WTC11 (cell line): ENCODE measurements around the gene LYL1. TPM values are rescaled to one million over a fixed set of nuclear protein-coding genes. Genes with fewer than 3 reads are reported as not detected.

Experiments used
- ATAC-seq: fragments of 200-7000 bp; cut with Tn5 transposase; 2 replicates; pipeline ENCODE4 v1.10.0; 2021; ENCODE audit warnings: mild to moderate bottlenecking, moderate library complexity
- CTCF ChIA-PET: fragments of 300-600 bp; sonication (Branson Sonifier 250); formaldehyde crosslinking; loops from one replicate; lab custom pipeline; 2021; ENCODE audit warnings: antibody characterized with exemption; lab: Charles Lee
- POLR2A ChIA-PET: fragments of 350-600 bp; sonication (Branson Sonifier 250); formaldehyde crosslinking; loops from one replicate; lab custom pipeline; 2021; ENCODE audit warnings: antibody characterized with exemption; lab: Charles Lee
- DNase-seq: peaks from one replicate; pipeline ENCODE4 v3.0.0; 2021; ENCODE audit warnings: low spot score
- H3K27ac Mint-ChIP-seq: 2 replicates; pipeline ENCODE4 v1.8.0; 2021; ENCODE audit warnings: mixed read lengths
- H3K27me3 Mint-ChIP-seq: 2 replicates; pipeline ENCODE4 v1.8.0; 2021; ENCODE audit warnings: low read depth, mild to moderate bottlenecking, moderate library complexity, mixed read lengths
- H3K36me3 Mint-ChIP-seq: 2 replicates; pipeline ENCODE4 v1.8.0; 2021; ENCODE audit warnings: mixed read lengths
- H3K4me1 Mint-ChIP-seq: 2 replicates; pipeline ENCODE4 v1.8.0; 2022; ENCODE audit warnings: mixed read lengths
- H3K4me3 Mint-ChIP-seq: 2 replicates; pipeline ENCODE4 v1.8.0; 2021; ENCODE audit warnings: mild to moderate bottlenecking, moderate library complexity, mixed read lengths
- H3K9me3 Mint-ChIP-seq: 2 replicates; pipeline ENCODE4 v1.8.0; 2021; ENCODE audit warnings: mixed read lengths
- ATF1 ChIP-seq: sonication (generic); formaldehyde crosslinking; IDR thresholded peaks from 2 replicates; pipeline ENCODE4 v1.8.1; 2023; ENCODE audit warnings: mild to moderate bottlenecking, moderate library complexity, missing genetic modification reagents
- CBFB ChIP-seq: sonication (generic); formaldehyde crosslinking; IDR thresholded peaks from 2 replicates; pipeline ENCODE4 v1.8.1; 2022; ENCODE audit warnings: mild to moderate bottlenecking, low read depth, missing genetic modification reagents
- CREM ChIP-seq: sonication (generic); formaldehyde crosslinking; IDR thresholded peaks from 2 replicates; pipeline ENCODE4 v1.8.1; 2022; ENCODE audit warnings: mild to moderate bottlenecking, missing genetic modification reagents, moderate library complexity
- ELF4 ChIP-seq: sonication (generic); formaldehyde crosslinking; IDR thresholded peaks from 2 replicates; pipeline ENCODE4 v1.8.1; 2022; ENCODE audit warnings: low read depth, mild to moderate bottlenecking, moderate library complexity, missing genetic modification reagents
- EMX1 ChIP-seq: fragments of 250-450 bp; sonication (Bioruptor Pico); IDR thresholded peaks from 2 replicates; pipeline ENCODE4 v1.8.0; 2021; ENCODE audit warnings: mild to moderate bottlenecking
- ETV6 ChIP-seq: sonication (generic); formaldehyde crosslinking; IDR thresholded peaks from 2 replicates; pipeline ENCODE4 v1.8.1; 2022; ENCODE audit warnings: mild to moderate bottlenecking, missing genetic modification reagents
- FOXK1 ChIP-seq: sonication (generic); formaldehyde crosslinking; IDR thresholded peaks from 2 replicates; pipeline ENCODE4 v1.8.0; 2022; ENCODE audit warnings: mild to moderate bottlenecking, moderate library complexity, missing genetic modification reagents
- IRF2 ChIP-seq: sonication (generic); formaldehyde crosslinking; IDR thresholded peaks from 2 replicates; pipeline ENCODE4 v1.8.0; 2022; ENCODE audit warnings: low read depth, missing genetic modification reagents, borderline replicate concordance
- MXD4 ChIP-seq: fragments of 250-450 bp; sonication (Bioruptor Pico); IDR thresholded peaks from 2 replicates; pipeline ENCODE4 v1.8.0; 2021; ENCODE audit warnings: mild to moderate bottlenecking, moderate library complexity, borderline replicate concordance
- TCF7 ChIP-seq: sonication (generic); formaldehyde crosslinking; IDR thresholded peaks from 2 replicates; pipeline ENCODE4 v1.8.0; 2022; ENCODE audit warnings: mild to moderate bottlenecking, low read depth, missing genetic modification reagents, moderate library complexity
- TP53 ChIP-seq: sonication (generic); formaldehyde crosslinking; IDR thresholded peaks from 2 replicates; pipeline ENCODE4 v1.8.1; 2023; ENCODE audit warnings: mild to moderate bottlenecking, missing genetic modification reagents
- ZNF121 ChIP-seq: sonication (generic); formaldehyde crosslinking; IDR thresholded peaks from 2 replicates; pipeline ENCODE4 v1.8.0; 2023; ENCODE audit warnings: missing genetic modification reagents
- ZNF263 ChIP-seq: sonication (generic); formaldehyde crosslinking; IDR thresholded peaks from 2 replicates; pipeline ENCODE4 v1.8.1; 2022; ENCODE audit warnings: low read depth, mild to moderate bottlenecking, moderate library complexity, missing genetic modification reagents
- ZNF396 ChIP-seq: fragments of 250-450 bp; sonication (Bioruptor Pico); IDR thresholded peaks from 2 replicates; pipeline ENCODE4 v1.8.0; 2021; ENCODE audit warnings: mild to moderate bottlenecking, moderate library complexity, borderline replicate concordance
- ZNF416 ChIP-seq: fragments of 250-450 bp; sonication (Bioruptor Pico); IDR thresholded peaks from 2 replicates; pipeline ENCODE4 v1.9.0; 2021; ENCODE audit warnings: mild to moderate bottlenecking, inconsistent platforms
- total RNA-seq: library from RNA; stranded (reverse); gene quantifications from 3 replicates; pipeline ENCODE4 v1.2.3, GENCODE V29; 2021
- TF ChIP-seq, protein P1 (sequence below): sonication (generic); formaldehyde crosslinking; IDR thresholded peaks from 2 replicates; pipeline ENCODE4 v1.8.0; 2022; ENCODE audit warnings: mild to moderate bottlenecking, missing genetic modification reagents
- TF ChIP-seq, protein P2 (sequence below): sonication (generic); formaldehyde crosslinking; IDR thresholded peaks from 2 replicates; pipeline ENCODE4 v1.8.1; 2023; ENCODE audit warnings: mild to moderate bottlenecking, missing genetic modification reagents, borderline replicate concordance
- TF ChIP-seq, protein P3 (sequence below): sonication (generic); formaldehyde crosslinking; IDR thresholded peaks from 2 replicates; pipeline ENCODE4 v1.8.0; 2023; ENCODE audit warnings: missing genetic modification reagents, mild to moderate bottlenecking, borderline replicate concordance
- TF ChIP-seq, protein P4 (sequence below): sonication (generic); formaldehyde crosslinking; IDR thresholded peaks from 2 replicates; pipeline ENCODE4 v1.8.1; 2023; ENCODE audit warnings: mild to moderate bottlenecking, moderate library complexity, missing genetic modification reagents
- TF ChIP-seq, protein P5 (sequence below): sonication (generic); formaldehyde crosslinking; IDR thresholded peaks from 2 replicates; pipeline ENCODE4 v1.8.1; 2022; ENCODE audit warnings: low read depth, mild to moderate bottlenecking, moderate library complexity, missing genetic modification reagents, borderline replicate concordance

LYL1 gene
- total RNA-seq, 1 experiment from 2014 or later = 1.2 TPM

DNA sequence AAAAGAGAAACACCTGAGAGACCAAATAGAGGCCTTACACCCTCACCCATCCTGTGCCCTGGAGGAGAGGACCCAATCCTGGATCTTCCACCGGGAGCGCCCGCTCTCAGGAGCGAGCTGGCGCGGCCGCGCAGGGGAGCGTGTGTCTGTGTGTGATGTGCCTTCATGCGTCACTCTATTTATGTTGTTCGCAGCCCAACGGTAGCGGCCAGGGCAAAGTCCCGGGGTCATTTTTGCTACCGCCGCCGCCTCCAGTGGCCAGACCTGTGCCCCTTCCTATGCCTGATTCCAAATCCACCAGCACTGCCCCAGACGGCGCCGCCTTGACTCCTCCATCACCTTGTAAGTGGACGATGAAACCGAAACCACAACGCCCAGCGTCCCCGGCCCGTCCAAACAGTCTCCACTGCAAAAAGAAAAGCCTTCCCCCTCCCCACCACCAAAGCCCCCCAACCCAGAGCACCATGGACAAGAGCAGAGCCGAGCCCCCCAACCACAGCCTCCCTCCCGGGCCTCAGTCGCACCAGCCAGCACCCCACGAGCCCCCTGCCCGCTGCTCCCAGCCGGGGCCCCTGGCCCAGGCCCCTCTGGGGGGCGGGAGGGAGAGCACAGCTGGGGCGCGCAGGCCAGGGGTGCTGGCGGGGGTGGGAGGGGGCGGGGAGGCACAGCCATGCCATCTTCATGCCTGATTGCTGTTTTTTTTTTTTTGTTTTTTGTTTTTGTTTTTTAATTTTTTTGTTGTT lies 14.7 kb downstream of the LYL1 start (continued):
- TF ChIP-seq, protein P1, sequence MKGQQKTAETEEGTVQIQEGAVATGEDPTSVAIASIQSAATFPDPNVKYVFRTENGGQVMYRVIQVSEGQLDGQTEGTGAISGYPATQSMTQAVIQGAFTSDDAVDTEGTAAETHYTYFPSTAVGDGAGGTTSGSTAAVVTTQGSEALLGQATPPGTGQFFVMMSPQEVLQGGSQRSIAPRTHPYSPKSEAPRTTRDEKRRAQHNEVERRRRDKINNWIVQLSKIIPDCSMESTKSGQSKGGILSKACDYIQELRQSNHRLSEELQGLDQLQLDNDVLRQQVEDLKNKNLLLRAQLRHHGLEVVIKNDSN = no peak
- TF ChIP-seq TCF7 (no peak), ZNF121 (no peak), IRF2 (no peak), MXD4 (CRISPR knock-in tag) (no peak), ZNF416 (CRISPR knock-in tag) (no peak), CREM (CRISPR knock-in tag) (no peak), ETV6 (no peak), FOXK1 (CRISPR knock-in tag) (no peak)
- TF ChIP-seq, protein P2, sequence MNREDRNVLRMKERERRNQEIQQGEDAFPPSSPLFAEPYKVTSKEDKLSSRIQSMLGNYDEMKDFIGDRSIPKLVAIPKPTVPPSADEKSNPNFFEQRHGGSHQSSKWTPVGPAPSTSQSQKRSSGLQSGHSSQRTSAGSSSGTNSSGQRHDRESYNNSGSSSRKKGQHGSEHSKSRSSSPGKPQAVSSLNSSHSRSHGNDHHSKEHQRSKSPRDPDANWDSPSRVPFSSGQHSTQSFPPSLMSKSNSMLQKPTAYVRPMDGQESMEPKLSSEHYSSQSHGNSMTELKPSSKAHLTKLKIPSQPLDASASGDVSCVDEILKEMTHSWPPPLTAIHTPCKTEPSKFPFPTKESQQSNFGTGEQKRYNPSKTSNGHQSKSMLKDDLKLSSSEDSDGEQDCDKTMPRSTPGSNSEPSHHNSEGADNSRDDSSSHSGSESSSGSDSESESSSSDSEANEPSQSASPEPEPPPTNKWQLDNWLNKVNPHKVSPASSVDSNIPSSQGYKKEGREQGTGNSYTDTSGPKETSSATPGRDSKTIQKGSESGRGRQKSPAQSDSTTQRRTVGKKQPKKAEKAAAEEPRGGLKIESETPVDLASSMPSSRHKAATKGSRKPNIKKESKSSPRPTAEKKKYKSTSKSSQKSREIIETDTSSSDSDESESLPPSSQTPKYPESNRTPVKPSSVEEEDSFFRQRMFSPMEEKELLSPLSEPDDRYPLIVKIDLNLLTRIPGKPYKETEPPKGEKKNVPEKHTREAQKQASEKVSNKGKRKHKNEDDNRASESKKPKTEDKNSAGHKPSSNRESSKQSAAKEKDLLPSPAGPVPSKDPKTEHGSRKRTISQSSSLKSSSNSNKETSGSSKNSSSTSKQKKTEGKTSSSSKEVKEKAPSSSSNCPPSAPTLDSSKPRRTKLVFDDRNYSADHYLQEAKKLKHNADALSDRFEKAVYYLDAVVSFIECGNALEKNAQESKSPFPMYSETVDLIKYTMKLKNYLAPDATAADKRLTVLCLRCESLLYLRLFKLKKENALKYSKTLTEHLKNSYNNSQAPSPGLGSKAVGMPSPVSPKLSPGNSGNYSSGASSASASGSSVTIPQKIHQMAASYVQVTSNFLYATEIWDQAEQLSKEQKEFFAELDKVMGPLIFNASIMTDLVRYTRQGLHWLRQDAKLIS (CRISPR knock-in tag) = no peak
- TF ChIP-seq, protein P3, sequence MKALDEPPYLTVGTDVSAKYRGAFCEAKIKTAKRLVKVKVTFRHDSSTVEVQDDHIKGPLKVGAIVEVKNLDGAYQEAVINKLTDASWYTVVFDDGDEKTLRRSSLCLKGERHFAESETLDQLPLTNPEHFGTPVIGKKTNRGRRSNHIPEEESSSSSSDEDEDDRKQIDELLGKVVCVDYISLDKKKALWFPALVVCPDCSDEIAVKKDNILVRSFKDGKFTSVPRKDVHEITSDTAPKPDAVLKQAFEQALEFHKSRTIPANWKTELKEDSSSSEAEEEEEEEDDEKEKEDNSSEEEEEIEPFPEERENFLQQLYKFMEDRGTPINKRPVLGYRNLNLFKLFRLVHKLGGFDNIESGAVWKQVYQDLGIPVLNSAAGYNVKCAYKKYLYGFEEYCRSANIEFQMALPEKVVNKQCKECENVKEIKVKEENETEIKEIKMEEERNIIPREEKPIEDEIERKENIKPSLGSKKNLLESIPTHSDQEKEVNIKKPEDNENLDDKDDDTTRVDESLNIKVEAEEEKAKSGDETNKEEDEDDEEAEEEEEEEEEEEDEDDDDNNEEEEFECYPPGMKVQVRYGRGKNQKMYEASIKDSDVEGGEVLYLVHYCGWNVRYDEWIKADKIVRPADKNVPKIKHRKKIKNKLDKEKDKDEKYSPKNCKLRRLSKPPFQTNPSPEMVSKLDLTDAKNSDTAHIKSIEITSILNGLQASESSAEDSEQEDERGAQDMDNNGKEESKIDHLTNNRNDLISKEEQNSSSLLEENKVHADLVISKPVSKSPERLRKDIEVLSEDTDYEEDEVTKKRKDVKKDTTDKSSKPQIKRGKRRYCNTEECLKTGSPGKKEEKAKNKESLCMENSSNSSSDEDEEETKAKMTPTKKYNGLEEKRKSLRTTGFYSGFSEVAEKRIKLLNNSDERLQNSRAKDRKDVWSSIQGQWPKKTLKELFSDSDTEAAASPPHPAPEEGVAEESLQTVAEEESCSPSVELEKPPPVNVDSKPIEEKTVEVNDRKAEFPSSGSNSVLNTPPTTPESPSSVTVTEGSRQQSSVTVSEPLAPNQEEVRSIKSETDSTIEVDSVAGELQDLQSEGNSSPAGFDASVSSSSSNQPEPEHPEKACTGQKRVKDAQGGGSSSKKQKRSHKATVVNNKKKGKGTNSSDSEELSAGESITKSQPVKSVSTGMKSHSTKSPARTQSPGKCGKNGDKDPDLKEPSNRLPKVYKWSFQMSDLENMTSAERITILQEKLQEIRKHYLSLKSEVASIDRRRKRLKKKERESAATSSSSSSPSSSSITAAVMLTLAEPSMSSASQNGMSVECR (CRISPR knock-in tag) = no peak

DNA sequence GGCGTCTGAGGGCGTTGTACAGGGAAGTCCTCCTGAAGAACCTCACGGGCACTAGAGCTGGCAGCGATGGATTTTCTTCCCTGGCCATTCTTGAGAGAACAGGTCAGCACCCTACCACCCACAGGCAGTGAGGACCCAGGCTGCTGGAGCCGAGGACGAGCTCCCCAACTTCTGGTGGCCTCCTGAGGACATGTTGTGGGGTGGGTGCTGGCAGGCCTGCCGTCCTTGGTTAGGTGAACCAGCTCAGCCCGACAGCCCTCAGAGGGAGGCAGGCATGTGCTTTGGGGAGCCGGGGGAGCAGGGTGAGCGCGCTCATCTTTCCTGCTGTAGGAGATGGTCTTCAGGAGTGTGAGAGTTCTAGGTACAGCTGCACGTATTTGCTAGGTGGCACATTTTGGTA lies 15.4 kb downstream of the LYL1 start:
- ATAC-seq = no peak
- TF ChIP-seq CBFB (CRISPR knock-in tag) (no peak), ELF4 (CRISPR knock-in tag) (no peak), ZNF416 (CRISPR knock-in tag) (no peak), TP53 (CRISPR knock-in tag) (no peak), ZNF121 (no peak), ATF1 (CRISPR knock-in tag) (no peak), EMX1 (no peak), ZNF263 (no peak), ZNF396 (CRISPR knock-in tag) (no peak)
- TF ChIP-seq, protein P4, sequence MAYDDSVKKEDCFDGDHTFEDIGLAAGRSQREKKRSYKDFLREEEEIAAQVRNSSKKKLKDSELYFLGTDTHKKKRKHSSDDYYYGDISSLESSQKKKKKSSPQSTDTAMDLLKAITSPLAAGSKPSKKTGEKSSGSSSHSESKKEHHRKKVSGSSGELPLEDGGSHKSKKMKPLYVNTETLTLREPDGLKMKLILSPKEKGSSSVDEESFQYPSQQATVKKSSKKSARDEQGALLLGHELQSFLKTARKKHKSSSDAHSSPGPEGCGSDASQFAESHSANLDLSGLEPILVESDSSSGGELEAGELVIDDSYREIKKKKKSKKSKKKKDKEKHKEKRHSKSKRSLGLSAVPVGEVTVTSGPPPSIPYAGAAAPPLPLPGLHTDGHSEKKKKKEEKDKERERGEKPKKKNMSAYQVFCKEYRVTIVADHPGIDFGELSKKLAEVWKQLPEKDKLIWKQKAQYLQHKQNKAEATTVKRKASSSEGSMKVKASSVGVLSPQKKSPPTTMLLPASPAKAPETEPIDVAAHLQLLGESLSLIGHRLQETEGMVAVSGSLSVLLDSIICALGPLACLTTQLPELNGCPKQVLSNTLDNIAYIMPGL (CRISPR knock-in tag) = no peak
- TF ChIP-seq, protein P5, sequence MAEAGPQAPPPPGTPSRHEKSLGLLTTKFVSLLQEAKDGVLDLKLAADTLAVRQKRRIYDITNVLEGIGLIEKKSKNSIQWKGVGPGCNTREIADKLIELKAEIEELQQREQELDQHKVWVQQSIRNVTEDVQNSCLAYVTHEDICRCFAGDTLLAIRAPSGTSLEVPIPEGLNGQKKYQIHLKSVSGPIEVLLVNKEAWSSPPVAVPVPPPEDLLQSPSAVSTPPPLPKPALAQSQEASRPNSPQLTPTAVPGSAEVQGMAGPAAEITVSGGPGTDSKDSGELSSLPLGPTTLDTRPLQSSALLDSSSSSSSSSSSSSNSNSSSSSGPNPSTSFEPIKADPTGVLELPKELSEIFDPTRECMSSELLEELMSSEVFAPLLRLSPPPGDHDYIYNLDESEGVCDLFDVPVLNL (CRISPR knock-in tag) = no peak
- TF ChIP-seq, all 79 proteins: peak for 0
- no peak for DNase-seq
- H3K4me3 Mint-ChIP-seq = no peak overlapping the region
- H3K27me3 Mint-ChIP-seq = peaks cover 18% of the 10 kb centered on the region
- no peaks in the 10 kb centered on the region for H3K9me3 Mint-ChIP-seq
- no peaks in the 10 kb centered on the region for H3K36me3 Mint-ChIP-seq
- CTCF ChIA-PET = interaction anchor here (0.5 to 20.5 kb wide), 8 partner anchors 9 to 122 kb away, joined by 3 to 294 read pairs (median 6); no protein-coding TSS in a partner anchor
- H3K27ac Mint-ChIP-seq = no peak overlapping the region
- H3K4me1 Mint-ChIP-seq = peaks cover 37% of the 10 kb centered on the region
- POLR2A ChIA-PET = no interaction called here
